Measurements from ENCODE around the gene CTCF.

CTCF gene

DNA sequence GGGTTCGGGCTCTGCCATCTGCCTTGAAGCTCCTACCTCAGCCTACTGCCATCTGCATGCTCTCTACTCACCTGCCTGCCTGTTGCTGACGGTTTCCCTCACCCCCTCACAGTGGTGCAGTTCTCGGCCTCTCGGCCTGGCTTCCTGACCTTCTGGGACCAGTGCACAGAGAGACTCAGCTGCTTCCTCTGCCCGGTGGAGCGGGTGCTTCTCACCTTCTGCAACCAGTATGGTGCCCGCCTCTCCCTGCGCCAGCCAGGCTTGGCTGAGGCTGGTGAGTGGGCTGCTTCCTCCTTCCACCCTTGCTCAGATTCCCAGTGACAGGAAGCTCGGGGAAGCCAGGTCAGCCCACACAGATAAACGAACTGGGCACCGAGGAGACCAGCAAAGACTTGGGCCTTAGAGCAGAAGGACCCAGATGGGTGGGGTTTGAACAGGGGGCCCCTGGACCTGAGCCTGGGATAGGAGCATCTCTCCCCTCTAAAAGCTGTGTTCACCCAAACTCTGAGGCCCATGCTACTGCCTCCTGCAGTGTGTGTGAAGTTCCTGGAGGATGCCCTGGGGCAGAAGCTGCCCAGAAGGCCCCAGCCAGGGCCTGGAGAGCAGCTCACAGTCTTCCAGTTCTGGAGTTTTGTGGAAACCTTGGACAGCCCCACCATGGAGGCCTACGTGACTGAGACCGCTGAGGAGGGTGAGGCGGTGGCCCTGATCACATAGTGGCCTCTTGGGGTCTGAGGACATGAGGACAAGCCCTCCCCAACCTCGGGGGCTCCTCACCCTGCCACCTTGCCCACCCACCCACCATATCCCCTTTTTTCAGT is 17.3 kb upstream of the CTCF start:
- Mint-ChIP-seq H3K4me1 (peaks cover 18% of the 10 kb centered on the region), H3K27me3 (ENCODE audit: low read depth, poor library complexity) (peaks cover 11% of the 10 kb centered on the region), H3K9me3 (no peaks in the 10 kb centered on the region), H3K27ac (no peak overlapping the region), H3K36me3 (ENCODE audit: low read depth) (peaks cover 21% of the 10 kb centered on the region), H3K4me3 (no peak overlapping the region)
- TF ChIP-seq, protein P1, sequence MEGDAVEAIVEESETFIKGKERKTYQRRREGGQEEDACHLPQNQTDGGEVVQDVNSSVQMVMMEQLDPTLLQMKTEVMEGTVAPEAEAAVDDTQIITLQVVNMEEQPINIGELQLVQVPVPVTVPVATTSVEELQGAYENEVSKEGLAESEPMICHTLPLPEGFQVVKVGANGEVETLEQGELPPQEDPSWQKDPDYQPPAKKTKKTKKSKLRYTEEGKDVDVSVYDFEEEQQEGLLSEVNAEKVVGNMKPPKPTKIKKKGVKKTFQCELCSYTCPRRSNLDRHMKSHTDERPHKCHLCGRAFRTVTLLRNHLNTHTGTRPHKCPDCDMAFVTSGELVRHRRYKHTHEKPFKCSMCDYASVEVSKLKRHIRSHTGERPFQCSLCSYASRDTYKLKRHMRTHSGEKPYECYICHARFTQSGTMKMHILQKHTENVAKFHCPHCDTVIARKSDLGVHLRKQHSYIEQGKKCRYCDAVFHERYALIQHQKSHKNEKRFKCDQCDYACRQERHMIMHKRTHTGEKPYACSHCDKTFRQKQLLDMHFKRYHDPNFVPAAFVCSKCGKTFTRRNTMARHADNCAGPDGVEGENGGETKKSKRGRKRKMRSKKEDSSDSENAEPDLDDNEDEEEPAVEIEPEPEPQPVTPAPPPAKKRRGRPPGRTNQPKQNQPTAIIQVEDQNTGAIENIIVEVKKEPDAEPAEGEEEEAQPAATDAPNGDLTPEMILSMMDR (IDR thresholded peaks at IDR 0.05), result no peak
- no peak for DNase-seq

DNA sequence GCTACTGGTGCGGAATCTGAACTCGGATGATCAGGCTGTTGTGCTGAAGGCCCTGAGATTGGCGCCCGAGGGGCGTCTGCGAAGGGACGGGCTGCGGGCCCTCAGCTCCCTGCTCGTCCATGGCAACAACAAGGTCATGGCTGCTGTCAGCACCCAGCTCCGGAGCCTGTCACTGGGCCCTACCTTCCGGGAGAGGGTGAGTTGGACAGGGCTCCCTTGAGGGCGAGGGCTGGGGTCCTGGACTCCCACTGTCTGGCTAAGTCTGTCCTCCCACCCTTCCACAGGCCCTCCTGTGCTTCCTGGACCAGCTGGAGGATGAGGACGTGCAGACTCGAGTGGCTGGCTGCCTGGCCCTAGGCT is 16.7 kb upstream of the CTCF start:
- TF ChIP-seq, protein P1 (IDR thresholded peaks at IDR 0.05), result no peak
- H3K36me3 Mint-ChIP-seq (ENCODE audit: low read depth), result peaks cover 17% of the 10 kb centered on the region
- H3K27ac Mint-ChIP-seq, result no peak overlapping the region
- H3K4me1 Mint-ChIP-seq, result peaks cover 21% of the 10 kb centered on the region
- H3K9me3 Mint-ChIP-seq, result no peaks in the 10 kb centered on the region
- no peak overlapping the region for H3K4me3 Mint-ChIP-seq
- no peak for DNase-seq
- H3K27me3 Mint-ChIP-seq (ENCODE audit: low read depth, poor library complexity), result peaks cover 6% of the 10 kb centered on the region

DNA sequence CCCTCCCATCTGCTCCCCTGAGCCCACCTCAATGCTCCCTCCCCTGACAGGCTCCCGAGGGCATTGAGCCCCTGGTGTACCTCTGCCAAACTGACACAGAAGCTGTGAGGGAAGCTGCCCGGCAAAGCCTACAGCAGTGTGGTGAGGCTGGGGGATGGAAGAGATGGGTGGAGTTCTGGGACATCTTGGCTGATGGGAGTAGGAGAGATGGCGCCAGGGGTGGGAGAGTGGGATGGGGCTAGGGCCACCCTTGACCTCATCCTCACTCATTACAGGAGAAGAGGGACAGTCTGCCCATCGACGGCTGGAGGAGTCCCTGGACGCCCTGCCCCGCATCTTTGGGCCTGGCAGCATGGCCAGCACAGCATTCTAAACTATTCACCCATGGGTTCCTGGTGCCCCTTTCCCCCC is 16.2 kb upstream of the CTCF start:
- H3K9me3 Mint-ChIP-seq, result no peaks in the 10 kb centered on the region
- no peak for DNase-seq
- H3K4me1 Mint-ChIP-seq, result peaks cover 21% of the 10 kb centered on the region
- H3K36me3 Mint-ChIP-seq (ENCODE audit: low read depth), result peaks cover 12% of the 10 kb centered on the region
- TF ChIP-seq, protein P1 (IDR thresholded peaks at IDR 0.05), result no peak
- peaks cover 4% of the 10 kb centered on the region for H3K27me3 Mint-ChIP-seq (ENCODE audit: low read depth, poor library complexity)
- no peak overlapping the region for H3K4me3 Mint-ChIP-seq
- no peak overlapping the region for H3K27ac Mint-ChIP-seq

DNA sequence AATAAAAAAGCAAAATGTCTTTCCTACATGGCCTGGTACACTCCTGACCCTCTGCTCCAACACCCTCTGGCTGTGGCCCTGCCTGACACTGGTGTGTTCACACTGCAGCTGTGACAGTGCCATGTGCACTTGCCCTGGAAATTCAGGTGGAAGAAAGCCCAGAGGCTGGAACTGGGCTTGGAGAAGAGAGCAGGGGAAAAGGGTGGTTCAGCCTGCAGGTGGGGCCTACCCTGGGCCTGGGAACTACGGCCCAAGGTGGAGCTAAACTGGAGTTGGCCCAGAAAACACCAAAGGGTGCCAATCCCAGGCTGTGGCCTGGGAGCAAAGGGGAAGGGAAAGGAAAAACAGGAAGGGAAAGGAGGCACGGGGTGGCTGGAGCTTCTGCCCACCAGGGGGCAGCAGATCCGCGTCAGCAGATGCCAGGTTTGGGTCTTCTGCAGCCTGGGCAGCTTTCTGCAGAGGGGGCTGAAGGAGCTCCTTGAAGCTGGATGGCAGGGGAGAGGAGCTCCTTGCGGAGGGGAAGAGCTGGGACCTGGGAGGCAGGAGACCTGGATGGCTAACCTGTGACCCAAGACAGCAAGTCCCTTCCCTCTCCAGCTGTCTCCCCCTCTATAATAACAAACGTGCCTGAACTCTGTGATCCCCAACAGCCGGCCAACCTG is 15.4 kb upstream of the CTCF start:
- no peaks in the 10 kb centered on the region for H3K9me3 Mint-ChIP-seq
- peaks cover 7% of the 10 kb centered on the region for H3K36me3 Mint-ChIP-seq (ENCODE audit: low read depth)
- TF ChIP-seq, protein P1 (IDR thresholded peaks at IDR 0.05), result peak; percentile 93
- no peak overlapping the region for H3K27ac Mint-ChIP-seq
- peaks cover 21% of the 10 kb centered on the region for H3K4me1 Mint-ChIP-seq
- H3K4me3 Mint-ChIP-seq, result no peak overlapping the region
- peak; percentile 88 for DNase-seq
- H3K27me3 Mint-ChIP-seq (ENCODE audit: low read depth, poor library complexity), result peaks cover 4% of the 10 kb centered on the region

DNA sequence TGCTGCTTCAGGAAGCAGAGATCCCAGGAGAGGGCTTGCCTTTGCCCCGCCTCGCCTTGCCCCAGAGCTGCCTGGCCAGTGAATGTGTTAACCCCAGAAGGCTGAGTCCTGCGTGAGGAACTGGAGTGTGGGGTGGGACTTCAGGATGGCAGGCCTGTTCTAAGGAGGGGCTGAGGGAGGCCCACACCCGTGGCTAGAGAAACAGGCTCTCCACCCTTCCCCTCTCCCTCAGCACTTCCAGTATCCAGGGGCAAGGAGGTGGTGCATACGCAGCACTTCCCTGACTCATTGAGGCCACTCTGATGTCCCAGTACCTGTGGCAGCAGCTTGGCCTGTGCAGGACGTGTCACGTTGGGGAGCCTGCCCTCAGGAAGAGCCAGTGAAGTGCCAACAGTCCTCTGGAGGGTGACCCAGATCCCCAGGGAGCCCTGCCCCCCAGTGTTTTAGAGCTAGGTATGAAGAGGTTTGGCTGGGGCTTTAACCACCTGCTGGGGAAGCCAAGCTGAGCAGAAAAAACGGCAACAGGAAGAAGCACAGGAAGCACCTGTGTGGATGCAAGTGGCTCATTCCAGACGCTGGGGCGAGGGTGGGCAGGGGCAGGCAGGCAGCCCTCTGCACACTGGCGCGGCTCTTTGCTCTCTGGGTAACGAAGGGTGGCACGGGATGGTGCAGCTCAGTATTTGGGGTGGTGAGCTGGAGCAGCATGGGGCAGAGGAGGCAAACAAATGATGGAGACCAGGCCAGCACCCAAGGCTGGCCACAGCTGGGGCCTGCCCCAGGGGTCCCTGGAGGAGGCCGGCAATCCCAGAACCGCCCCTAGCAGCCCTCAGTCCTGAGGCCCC is 14.7 kb upstream of the CTCF start:
- no peak for DNase-seq
- peak overlapping the region; percentile 24 for H3K27ac Mint-ChIP-seq

More for the DNA sequence above, 14.7 kb upstream of the CTCF start:
- TF ChIP-seq, protein P1 (IDR thresholded peaks at IDR 0.05), result no peak
- H3K9me3 Mint-ChIP-seq, result no peaks in the 10 kb centered on the region
- H3K4me3 Mint-ChIP-seq, result no peak overlapping the region
- H3K27me3 Mint-ChIP-seq (ENCODE audit: low read depth, poor library complexity), result peaks cover 5% of the 10 kb centered on the region
- H3K4me1 Mint-ChIP-seq, result peaks cover 27% of the 10 kb centered on the region
- no peaks in the 10 kb centered on the region for H3K36me3 Mint-ChIP-seq (ENCODE audit: low read depth)

Measured in nephron progenitor cell (in vitro differentiated cells).